IMR-90 (cell line): ENCODE measurements around the gene TRIO. TPM values are rescaled to one million over a fixed set of nuclear protein-coding genes. Genes with fewer than 3 reads are reported as not detected.

Source experiments
- ATAC-seq: fragments of 200-7000 bp; cut with Tn5 transposase; 2 replicates; pipeline ENCODE4 v1.9.1; 2020; ENCODE audit warnings: low read depth, mild to moderate bottlenecking, moderate library complexity
- BruUV-seq: library from RNA; stranded (reverse); fragments of 400-500 nt; replicated peaks from 2 replicates; lab custom pipeline; 2021; lab: Mats Ljungman, UMichigan
- CTCF ChIA-PET: fragments of 300-600 bp; formaldehyde crosslinking; extraction: SDS; loops from one replicate; lab custom pipeline; 2021; ENCODE audit warnings: antibody characterized with exemption; lab: Yijun Ruan, JAX
- POLR2A ChIA-PET: fragments of 300-600 bp; sonication (Branson Sonifier 250); formaldehyde crosslinking; loops from one replicate; lab custom pipeline; 2022; ENCODE audit warnings: antibody characterized with exemption; ENCODE audit not compliant: unreplicated experiment; lab: Charles Lee
- DNase-seq: peaks from one replicate; pipeline ENCODE4 v3.0.0; 2013
- H2AFZ ChIP-seq: replicated peaks from 2 replicates; pipeline ENCODE3; 2013; ENCODE audit warnings: low read length, mild to moderate bottlenecking; ENCODE audit not compliant: poor library complexity
- H2AK5ac ChIP-seq: 2 replicates; pipeline ENCODE4 v1.6.1; 2013; ENCODE audit warnings: low read depth, low read length, inconsistent platforms
- H2AK9ac ChIP-seq: replicated peaks from 2 replicates; pipeline ENCODE3; 2013; ENCODE audit warnings: mild to moderate bottlenecking, low read depth, low read length, moderate library complexity; ENCODE audit not compliant: poor library complexity
- H2BK120ac ChIP-seq: 2 replicates; pipeline ENCODE4 v1.6.1; 2013; ENCODE audit warnings: low read depth, low read length, inconsistent platforms
- H2BK15ac ChIP-seq: 3 replicates; pipeline ENCODE4 v1.6.1; 2013; ENCODE audit warnings: low read depth, low read length, inconsistent platforms
- H2BK20ac ChIP-seq: 2 replicates; pipeline ENCODE4 v1.6.1; 2013; ENCODE audit warnings: low read depth, mild to moderate bottlenecking, inconsistent platforms, low read length, moderate library complexity
- H2BK5ac ChIP-seq: 2 replicates; pipeline ENCODE4 v1.6.1; 2013; ENCODE audit warnings: mild to moderate bottlenecking, low read depth, low read length, inconsistent platforms; ENCODE audit not compliant: poor library complexity, severe bottlenecking
- H3K14ac ChIP-seq: replicated peaks from 2 replicates; pipeline ENCODE4 v1.6.1; 2013; ENCODE audit warnings: low read depth, low read length, inconsistent platforms
- H3K18ac ChIP-seq: 2 replicates; pipeline ENCODE4 v1.6.1; 2013; ENCODE audit warnings: low read depth, low read length, control low read depth
- H3K23ac ChIP-seq: 2 replicates; pipeline ENCODE4 v1.6.1; 2013; ENCODE audit warnings: low read depth, low read length, inconsistent platforms
- H3K27ac ChIP-seq: 2 replicates; pipeline ENCODE4 v1.5.1; 2013; ENCODE audit warnings: mild to moderate bottlenecking, control low read depth, low read length; ENCODE audit not compliant: insufficient read depth
- H3K27me3 ChIP-seq: 2 replicates; pipeline ENCODE4 v1.6.1; 2013; ENCODE audit warnings: low read length; ENCODE audit not compliant: control insufficient read depth, insufficient read depth
- H3K36me3 ChIP-seq: 2 replicates; pipeline ENCODE4 v1.6.1; 2013; ENCODE audit warnings: low read length, mixed read lengths; ENCODE audit not compliant: control insufficient read depth, insufficient read depth
- H3K4ac ChIP-seq: 2 replicates; pipeline ENCODE4 v1.6.1; 2013; ENCODE audit warnings: low read depth, low read length, inconsistent platforms
- H3K4me1 ChIP-seq: 2 replicates; pipeline ENCODE4 v1.6.1; 2013; ENCODE audit warnings: low read length, mixed read lengths; ENCODE audit not compliant: control insufficient read depth, insufficient read depth
- H3K4me2 ChIP-seq: 2 replicates; pipeline ENCODE4 v1.6.1; 2013; ENCODE audit warnings: low read depth, mild to moderate bottlenecking, control low read depth, low read length, moderate library complexity
- H3K4me3 ChIP-seq: 2 replicates; pipeline ENCODE4 v1.5.1; 2013; ENCODE audit warnings: low read depth, mild to moderate bottlenecking, control low read depth, low read length, moderate library complexity; ENCODE audit not compliant: insufficient read depth
- H3K56ac ChIP-seq: 2 replicates; pipeline ENCODE4 v1.6.1; 2013; ENCODE audit warnings: low read length, inconsistent platforms; ENCODE audit not compliant: insufficient read depth; ENCODE audit errors: extremely low read depth
- H3K79me1 ChIP-seq, 2 experiments: 2 replicates each; pipeline ENCODE4 v1.6.1; 2013; ENCODE audit warnings: low read length in 2 of 2, inconsistent platforms in 1 of 2, low read depth in 1 of 2
- H3K9ac ChIP-seq: 2 replicates; pipeline ENCODE4 v1.6.1; 2013; ENCODE audit warnings: low read depth, low read length, control low read depth
- H3K9me1 ChIP-seq: 2 replicates; pipeline ENCODE4 v1.6.1; 2013; ENCODE audit warnings: low read length, inconsistent platforms; ENCODE audit not compliant: insufficient read depth
- H3K9me3 ChIP-seq: 2 replicates; pipeline ENCODE4 v1.6.1; 2013; ENCODE audit warnings: low read length; ENCODE audit not compliant: control insufficient read depth, insufficient read depth
- H4K20me1 ChIP-seq: 2 replicates; pipeline ENCODE4 v1.6.1; 2013; ENCODE audit warnings: low read length, inconsistent platforms; ENCODE audit not compliant: insufficient read depth
- H4K5ac ChIP-seq: 2 replicates; pipeline ENCODE4 v1.6.1; 2013; ENCODE audit warnings: mild to moderate bottlenecking, low read depth, low read length, control low read depth
- H4K8ac ChIP-seq, 2 experiments: 2 replicates each; pipeline ENCODE4 v1.6.1; 2013; ENCODE audit warnings: low read depth in 2 of 2, low read length in 2 of 2, control low read depth in 1 of 2, inconsistent platforms in 1 of 2
- H4K91ac ChIP-seq: 2 replicates; pipeline ENCODE4 v1.6.1; 2013; ENCODE audit warnings: low read depth, low read length, inconsistent platforms; ENCODE audit not compliant: insufficient read depth
- CEBPB ChIP-seq: IDR thresholded peaks from 2 replicates; pipeline ENCODE4 v1.6.1; 2012; ENCODE audit warnings: low read depth, low read length, improper control_type of control experiment
- CHD1 ChIP-seq: IDR thresholded peaks from 2 replicates; pipeline ENCODE4 v1.6.1; 2012; ENCODE audit warnings: low read depth, low read length, improper control_type of control experiment
- MAFK ChIP-seq: IDR thresholded peaks from 2 replicates; pipeline ENCODE4 v1.6.1; 2012; ENCODE audit warnings: low read depth, low read length, improper control_type of control experiment
- MAZ ChIP-seq: IDR thresholded peaks from 2 replicates; pipeline ENCODE4 v1.6.1; 2012; ENCODE audit warnings: low read depth, mild to moderate bottlenecking, low read length, improper control_type of control experiment, moderate library complexity, borderline replicate concordance
- POLR2A ChIP-seq: IDR thresholded peaks from 2 replicates; pipeline ENCODE4 v1.6.1; 2012; ENCODE audit warnings: mild to moderate bottlenecking, low read depth, low read length
- RCOR1 ChIP-seq: IDR thresholded peaks from 2 replicates; pipeline ENCODE4 v1.6.1; 2012; ENCODE audit warnings: mild to moderate bottlenecking, low read length, improper control_type of control experiment; ENCODE audit not compliant: insufficient replicate concordance
- USF2 ChIP-seq: fragments of 150-350 bp; IDR thresholded peaks from 2 replicates; pipeline ENCODE4 v1.6.1; 2017; ENCODE audit warnings: mild to moderate bottlenecking, antibody characterized with exemption, low read length, low read depth
- WGBS, 2 experiments: methylation state at CpG; one replicate each; pipeline versions ENCODE4 v1.1.5 to v1.1.7; 2013; ENCODE audit warnings: missing lambda C conversion rate in 2 of 2; ENCODE audit not compliant: insufficient read length in 1 of 2; ENCODE audit errors: extremely low coverage in 2 of 2; 5-methylcytosine and 5-hydroxymethylcytosine counted together
- dilution Hi-C: fragments of 300-500 bp; cut with HindIII; formaldehyde crosslinking; loops from one replicate; pipeline ENCODE4 v1.14.3; 2018; ENCODE audit warnings: low sequenced_read_pairs; ENCODE audit not compliant: unreplicated experiment
- in situ Hi-C: fragments of 300-500 bp; cut with MboI; formaldehyde crosslinking; loops from 3 replicates; pipeline ENCODE4 v1.14.3; 2019; ENCODE audit warnings: low sequenced_read_pairs, inconsistent platforms, mixed read lengths
- intact Hi-C: fragments of 100-400 bp; cut with micrococcal nuclease; formaldehyde crosslinking; loops from 2 replicates; pipeline ENCODE4 v1.10.0; 2022
- polyA plus RNA-seq, 3 experiments: library from polyadenylated mRNA; depleted of rRNA; stranded (reverse); fragments of >200 nt; gene quantifications; 2 replicates each; pipeline ENCODE4 v1.2.3, GENCODE V29; 2012; ENCODE audit warnings: low replicate concordance in 1 of 3
- total RNA-seq: library from RNA; depleted of rRNA; stranded (reverse); fragments of >200 nt; gene quantifications from 2 replicates; pipeline ENCODE4 v1.2.3, GENCODE V29; 2012

The TRIO gene
- total and polyA plus RNA-seq, 2 of the 4 experiments (the other 2 are of a cell fraction): 206 to 522 TPM

GRCh38 chr5:14366763-14367162, 223.6 kb downstream of the TRIO start:
- no TSS peak for BruUV-seq
- TF ChIP-seq USF2: no peak
- no peak for TF ChIP-seq MAZ
- no peak for TF ChIP-seq CHD1
- TF ChIP-seq CEBPB: no peak
- TF ChIP-seq RCOR1: no peak
- TF ChIP-seq POLR2A: no peak
- no peak for TF ChIP-seq MAFK
- H4K20me1 ChIP-seq: peaks cover 75% of the 10 kb centered on the region
- peaks cover 2% of the 10 kb centered on the region; the same call in 1 of the 2 replicates for H3K4me1 ChIP-seq
- ChIA-PET CTCF (interaction anchor here (1.5 kb wide), 1 partner anchor 15 kb away, joined by 5 read pairs; no protein-coding TSS in a partner anchor), POLR2A (no interaction called here)
- no peak overlapping the region for H3K56ac ChIP-seq
- H4K5ac ChIP-seq: no peak overlapping the region
- DNase-seq (no peak), ATAC-seq (no peak)
- in situ Hi-C loops (no loop called here), intact Hi-C loops (no loop called here), dilution Hi-C loops (no loop called here)
- no peak overlapping the region for H4K8ac ChIP-seq
- no peak overlapping the region for H2BK5ac ChIP-seq
- 100% methylated on average over 1 of the region's 10 CpGs; no CpG with 5 or more reads in 1 of the 2 experiments for WGBS, 2 experiments
- H2AFZ ChIP-seq: peak overlapping the region; percentile 25
- H2BK15ac ChIP-seq: no peak overlapping the region
- H3K27me3 ChIP-seq: no peaks in the 10 kb centered on the region
- no peak overlapping the region for H2BK20ac ChIP-seq
- H3K9me3 ChIP-seq: no peaks in the 10 kb centered on the region
- no peak overlapping the region for H3K4ac ChIP-seq
- H3K79me1 ChIP-seq: peaks cover 66 to 75% of the 10 kb centered on the region in 2 experiments
- H3K14ac ChIP-seq: no peak overlapping the region
- no peak overlapping the region for H4K91ac ChIP-seq
- H3K9ac ChIP-seq: no peak overlapping the region
- H3K9me1 ChIP-seq: peaks cover 4% of the 10 kb centered on the region; the same call in 1 of the 2 replicates
- H2AK9ac ChIP-seq: no peak overlapping the region
- no peak overlapping the region for H3K27ac ChIP-seq
- H2AK5ac ChIP-seq: no peak overlapping the region
- no peak overlapping the region for H3K4me3 ChIP-seq
- 0 out of 2 replicates have a peak overlapping the region, but pooled peaks have one; percentile 10 for H3K23ac ChIP-seq
- H3K4me2 ChIP-seq: no peak overlapping the region
- H3K36me3 ChIP-seq: peaks cover 72% of the 10 kb centered on the region
- H2BK120ac ChIP-seq: no peak overlapping the region
- H3K18ac ChIP-seq: no peak overlapping the region
